ENCODE results near the gene NPNT.

The NPNT gene

GRCh38 chr4:105970371-105970770, 75.1 kb downstream of the NPNT start:
- no peak for DNase-seq (ENCODE audit: low read depth)

GRCh38 chr4:105971036-105971435, 75.8 kb downstream of the NPNT start:
- DNase-seq (ENCODE audit: low read depth) = no peak

GRCh38 chr4:105972946-105973621, 77.8 kb downstream of the NPNT start:
- DNase-seq (ENCODE audit: low read depth) = no peak

- no peak for DNase-seq (ENCODE audit: low read depth)
Observed at GRCh38 chr4:105976915-105977314, 81.6 kb downstream of the NPNT start.

GRCh38 chr4:105978684-105979296, 83.5 kb downstream of the NPNT start:
- peak; percentile 18 for DNase-seq (ENCODE audit: low read depth)

- DNase-seq (ENCODE audit: low read depth) = no peak
Observed at GRCh38 chr4:105979506-105979905, 84.2 kb downstream of the NPNT start.

- DNase-seq (ENCODE audit: low read depth) = no peak
Observed at GRCh38 chr4:105988671-105989070, 93.4 kb downstream of the NPNT start.

- no peak for DNase-seq (ENCODE audit: low read depth)
Observed at GRCh38 chr4:105989485-105990242, 94.4 kb downstream of the NPNT start.

GRCh38 chr4:105990933-105991332, 95.7 kb downstream of the NPNT start:
- peak; percentile 52 for DNase-seq (ENCODE audit: low read depth)

GRCh38 chr4:105991726-105992125, 96.5 kb downstream of the NPNT start:
- no peak for DNase-seq (ENCODE audit: low read depth)

- no peak for DNase-seq (ENCODE audit: low read depth)
Observed at GRCh38 chr4:105992641-105993305, 97.5 kb downstream of the NPNT start.

GRCh38 chr4:105994061-105994460, 98.8 kb downstream of the NPNT start:
- no peak for DNase-seq (ENCODE audit: low read depth)

- DNase-seq (ENCODE audit: low read depth) = no peak
Observed at GRCh38 chr4:105994841-105995501, 99.7 kb downstream of the NPNT start.

GRCh38 chr4:105996845-105997244, 101.6 kb downstream of the NPNT start:
- no peak for DNase-seq (ENCODE audit: low read depth)

- DNase-seq (ENCODE audit: low read depth) = no peak
Observed at GRCh38 chr4:105998171-105999063, 103.1 kb downstream of the NPNT start.

GRCh38 chr4:106002994-106003393, 107.7 kb downstream of the NPNT start:
- DNase-seq (ENCODE audit: low read depth) = no peak

GRCh38 chr4:106010761-106011160, 115.5 kb downstream of the NPNT start:
- DNase-seq (ENCODE audit: low read depth) = no peak

- DNase-seq (ENCODE audit: low read depth) = no peak
Observed at GRCh38 chr4:106011387-106011786, 116.1 kb downstream of the NPNT start.

GRCh38 chr4:106017975-106018374, 122.7 kb downstream of the NPNT start:
- DNase-seq (ENCODE audit: low read depth) = no peak

GRCh38 chr4:106019771-106020170, 124.5 kb downstream of the NPNT start:
- peak; percentile 4 for DNase-seq (ENCODE audit: low read depth)

All from iris pigment epithelial cell (primary cell).